GM12801 (cell line): ENCODE data around the gene EPHB2.

Experiments
- TF ChIP-seq, protein P1 (sequence below): IDR thresholded peaks from one replicate; pipeline ENCODE4 v1.5.1; 2011; ENCODE audit warnings: control low read depth; ENCODE audit not compliant: insufficient read length; ENCODE audit errors: extremely low read depth

EPHB2 gene

DNA sequence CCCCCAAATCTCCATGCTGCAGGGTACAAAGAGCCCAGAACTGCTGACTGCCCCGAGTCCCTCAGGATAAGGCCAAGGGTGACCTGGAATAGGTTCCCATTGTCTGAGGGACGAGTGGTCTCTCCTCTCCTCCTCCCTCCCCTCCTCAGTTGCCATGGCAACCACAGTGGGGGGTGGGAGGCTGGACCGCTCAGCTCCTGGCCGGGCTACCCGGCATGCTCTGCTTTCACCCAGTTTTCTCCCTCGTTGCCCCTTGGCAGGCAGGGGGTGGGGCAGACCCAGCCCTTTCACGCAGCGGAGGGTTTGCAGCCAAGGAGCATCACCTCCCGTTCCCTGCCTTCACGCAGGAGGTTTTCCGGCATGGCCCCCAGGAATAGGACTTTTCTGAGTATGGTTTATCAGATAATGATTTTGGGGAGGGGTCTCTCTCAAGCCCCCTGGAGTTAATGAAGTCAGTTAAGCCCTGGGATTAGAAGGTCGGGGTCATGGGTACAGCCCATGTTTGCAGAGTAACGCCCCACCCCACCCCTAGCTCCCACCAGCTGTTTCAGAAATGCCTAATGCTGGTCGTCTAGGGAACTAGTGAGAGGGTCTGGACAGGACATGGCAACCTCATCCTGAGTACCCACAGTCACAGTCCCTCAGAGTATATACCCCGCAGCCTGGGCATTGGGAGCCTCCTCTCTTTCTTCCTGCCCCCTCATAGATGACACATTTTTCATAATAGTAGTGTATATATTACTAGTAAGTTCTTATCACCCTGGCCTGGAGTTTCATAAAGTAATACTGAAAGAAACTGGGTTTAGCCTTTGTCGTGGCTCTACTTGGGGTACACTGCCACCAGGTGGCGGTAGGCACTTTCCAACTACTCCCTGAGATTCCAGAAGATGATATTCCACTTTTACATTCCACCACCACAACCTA, 36.9 kb upstream of the EPHB2 start:
- TF ChIP-seq, protein P1, sequence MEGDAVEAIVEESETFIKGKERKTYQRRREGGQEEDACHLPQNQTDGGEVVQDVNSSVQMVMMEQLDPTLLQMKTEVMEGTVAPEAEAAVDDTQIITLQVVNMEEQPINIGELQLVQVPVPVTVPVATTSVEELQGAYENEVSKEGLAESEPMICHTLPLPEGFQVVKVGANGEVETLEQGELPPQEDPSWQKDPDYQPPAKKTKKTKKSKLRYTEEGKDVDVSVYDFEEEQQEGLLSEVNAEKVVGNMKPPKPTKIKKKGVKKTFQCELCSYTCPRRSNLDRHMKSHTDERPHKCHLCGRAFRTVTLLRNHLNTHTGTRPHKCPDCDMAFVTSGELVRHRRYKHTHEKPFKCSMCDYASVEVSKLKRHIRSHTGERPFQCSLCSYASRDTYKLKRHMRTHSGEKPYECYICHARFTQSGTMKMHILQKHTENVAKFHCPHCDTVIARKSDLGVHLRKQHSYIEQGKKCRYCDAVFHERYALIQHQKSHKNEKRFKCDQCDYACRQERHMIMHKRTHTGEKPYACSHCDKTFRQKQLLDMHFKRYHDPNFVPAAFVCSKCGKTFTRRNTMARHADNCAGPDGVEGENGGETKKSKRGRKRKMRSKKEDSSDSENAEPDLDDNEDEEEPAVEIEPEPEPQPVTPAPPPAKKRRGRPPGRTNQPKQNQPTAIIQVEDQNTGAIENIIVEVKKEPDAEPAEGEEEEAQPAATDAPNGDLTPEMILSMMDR = no peak

- TF ChIP-seq, protein P1 = no peak
These were observed 36.3 kb upstream of the EPHB2 start for GRCh38 chr1:22674410-22674749.

GRCh38 chr1:22676916-22677583, 33.6 kb upstream of the EPHB2 start:
- TF ChIP-seq, protein P1 = no peak

- TF ChIP-seq, protein P1 = no peak
These were observed 32.4 kb upstream of the EPHB2 start for GRCh38 chr1:22677931-22678896.

DNA sequence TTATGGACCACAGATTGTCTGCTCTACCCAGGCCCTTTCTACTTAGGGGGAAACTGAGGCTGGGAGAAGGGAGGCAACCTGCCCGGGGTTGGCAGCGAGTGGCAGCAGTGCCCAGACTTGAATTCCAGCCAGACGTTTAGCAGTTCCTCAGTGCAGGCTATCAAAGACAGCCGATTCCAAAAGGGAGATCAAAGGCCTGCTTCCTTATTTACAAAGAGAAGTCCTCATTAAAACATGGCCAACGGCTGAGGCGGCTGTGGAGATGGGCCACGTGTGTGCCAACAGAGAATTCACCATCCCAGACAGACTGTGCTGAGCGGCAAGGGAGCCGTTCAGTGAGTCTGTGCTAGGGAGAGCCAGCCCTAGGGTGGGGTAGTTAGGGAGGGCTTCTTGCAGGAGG, 29.9 kb upstream of the EPHB2 start:
- TF ChIP-seq, protein P1 = no peak

DNA sequence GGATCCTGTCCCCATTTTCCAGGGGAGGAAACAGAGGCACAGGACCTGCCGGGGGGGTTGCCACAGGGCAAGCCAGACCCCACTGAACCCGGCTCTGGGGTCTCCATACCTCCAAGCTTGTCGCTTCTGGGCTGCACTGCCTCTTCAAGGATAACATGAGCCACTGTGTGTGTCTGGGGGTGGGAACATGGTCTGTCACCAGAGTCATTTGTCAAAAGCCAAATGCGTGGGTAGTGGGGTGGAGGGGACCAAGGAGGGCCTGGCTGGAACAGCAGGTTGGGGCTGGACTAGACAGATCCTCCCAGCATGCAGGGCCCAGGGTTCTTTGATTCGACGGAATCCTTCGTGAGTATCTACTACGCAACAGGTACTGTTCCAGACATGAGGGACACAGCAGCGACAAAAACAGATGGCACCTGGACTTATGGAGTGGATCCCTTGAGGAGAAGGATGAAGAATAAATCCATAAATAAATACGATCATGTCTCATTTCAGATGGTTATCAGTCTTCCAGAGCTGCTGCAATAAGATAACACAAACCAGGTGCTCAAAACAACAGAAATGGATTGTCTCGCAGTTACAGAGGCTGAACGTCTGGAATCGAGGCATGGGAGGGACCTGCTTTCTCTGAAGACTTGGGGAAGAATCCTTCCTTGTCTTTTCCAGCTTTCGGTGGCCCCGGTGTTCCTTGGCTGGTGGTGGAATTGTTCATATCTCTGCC, 28.9 kb upstream of the EPHB2 start:
- TF ChIP-seq, protein P1 = no peak
